Skeletal muscle cell (primary cell): ENCODE data around the gene PLEKHA3.
"Not testable (repeated sequence)": the region's sequence is repeated elsewhere in the genome, so short reads cannot be mapped to it uniquely, and the experiment has no call there.

Experiments
- DNase-seq: peaks from one replicate; pipeline ENCODE4 v3.0.0-alpha.2; 2010; ENCODE audit warnings: low read depth
- H3K4me3 ChIP-seq: 2 replicates; pipeline ENCODE4 v1.5.1; 2011; ENCODE audit warnings: low read depth, mild to moderate bottlenecking, control low read depth, low read length, moderate library complexity

Gene PLEKHA3

GRCh38 chr2:178517496-178517895 lies 37.2 kb downstream of the PLEKHA3 start:
- DNase-seq: no peak
- no peak overlapping the region for H3K4me3 ChIP-seq

DNA sequence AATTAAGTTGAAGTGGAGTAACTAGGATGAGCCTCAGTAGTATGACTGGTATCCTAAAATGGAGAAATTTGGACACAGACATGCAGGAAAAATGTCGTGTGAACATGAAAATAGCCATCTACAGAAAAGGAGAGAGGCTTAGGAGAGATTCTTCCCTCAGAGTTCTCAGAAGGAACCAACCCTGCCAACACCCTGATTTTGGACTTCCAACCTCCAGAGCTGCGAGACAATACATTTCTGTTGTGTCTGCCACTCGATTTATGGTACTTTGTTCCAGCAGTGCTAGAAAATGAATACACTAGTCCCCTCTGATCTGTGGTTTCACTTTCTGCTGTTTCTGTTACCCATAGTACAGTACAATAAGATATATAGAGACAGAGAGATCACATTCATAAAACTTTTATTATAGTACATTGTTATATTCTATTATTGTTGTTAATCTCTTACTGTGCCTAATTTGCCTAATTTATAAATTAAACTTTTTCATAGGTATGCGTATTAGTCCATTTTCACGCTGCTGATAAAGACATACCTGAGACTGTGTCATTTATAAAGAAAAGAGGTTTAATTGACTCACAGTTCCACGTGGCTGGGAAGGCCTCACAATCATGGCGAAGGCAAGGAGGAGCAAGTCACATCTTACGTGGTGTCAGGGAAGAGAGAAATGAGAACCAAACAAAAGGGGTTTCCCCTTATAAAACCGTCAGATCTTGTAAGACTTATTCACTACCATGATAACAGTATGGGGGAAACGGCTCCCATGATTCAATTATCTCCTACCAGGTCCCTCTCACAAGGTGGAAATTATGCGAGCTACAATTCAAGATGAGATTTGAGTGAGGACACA lies 41.3 kb downstream of the PLEKHA3 start:
- no peak for DNase-seq

GRCh38 chr2:178522950-178523595 lies 42.8 kb downstream of the PLEKHA3 start:
- peak overlapping the region; percentile 69 for H3K4me3 ChIP-seq
- DNase-seq: peak; percentile 45

More for the DNA sequence above, 41.3 kb downstream of the PLEKHA3 start:
- no peak overlapping the region for H3K4me3 ChIP-seq

DNA sequence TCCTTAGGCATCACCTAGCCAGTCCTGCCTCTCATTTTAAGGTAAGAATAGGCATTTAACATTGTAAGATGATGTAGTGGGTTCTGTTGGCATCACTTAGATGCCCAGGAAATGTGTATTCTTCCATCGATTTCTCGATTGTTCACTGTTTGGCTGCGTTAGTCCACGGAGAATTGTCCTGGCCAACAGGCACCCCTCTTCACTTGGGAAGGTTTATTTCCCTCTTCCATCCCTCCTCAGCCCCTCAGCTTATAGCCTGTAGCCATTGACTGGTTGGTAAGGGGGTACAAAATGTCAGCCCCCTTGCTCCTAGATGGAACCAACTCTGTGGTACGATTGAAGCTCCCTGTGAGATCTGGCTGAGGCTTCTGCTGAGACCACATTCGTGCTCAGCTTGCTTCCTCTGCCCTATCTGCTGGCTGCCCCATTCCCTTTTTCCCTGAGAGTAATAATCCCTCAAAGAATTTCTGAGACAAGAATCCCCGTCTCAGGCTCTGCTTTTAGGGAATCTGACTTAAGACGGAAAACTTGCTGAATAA lies 43.4 kb downstream of the PLEKHA3 start:
- DNase-seq: no peak

GRCh38 chr2:178525010-178525409 lies 44.8 kb downstream of the PLEKHA3 start:
- not testable (repeated sequence) for DNase-seq, H3K4me3 ChIP-seq

More for the DNA sequence above, 43.4 kb downstream of the PLEKHA3 start:
- H3K4me3 ChIP-seq: peak overlapping the region; percentile 69

DNA sequence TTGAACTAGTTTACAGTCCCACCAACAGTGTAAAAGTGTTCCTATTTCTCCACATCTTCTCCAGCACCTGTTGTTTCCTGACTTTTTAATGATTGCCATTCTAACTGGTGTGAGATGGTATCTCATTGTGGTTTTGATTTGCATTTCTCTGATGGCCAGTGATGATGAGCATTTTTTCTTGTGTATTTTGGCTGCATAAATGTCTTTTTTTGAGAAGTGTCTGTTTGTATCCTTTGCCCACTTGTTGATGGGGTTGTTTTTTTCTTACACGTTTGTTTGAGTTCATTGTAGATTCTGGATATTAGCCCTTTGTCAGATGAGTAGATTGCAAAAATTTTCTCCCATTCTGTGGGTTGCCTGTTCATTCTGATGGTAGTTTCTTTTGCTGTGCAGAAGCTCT lies 45.2 kb downstream of the PLEKHA3 start:
- H3K4me3 ChIP-seq, DNase-seq: not testable (repeated sequence)

DNA sequence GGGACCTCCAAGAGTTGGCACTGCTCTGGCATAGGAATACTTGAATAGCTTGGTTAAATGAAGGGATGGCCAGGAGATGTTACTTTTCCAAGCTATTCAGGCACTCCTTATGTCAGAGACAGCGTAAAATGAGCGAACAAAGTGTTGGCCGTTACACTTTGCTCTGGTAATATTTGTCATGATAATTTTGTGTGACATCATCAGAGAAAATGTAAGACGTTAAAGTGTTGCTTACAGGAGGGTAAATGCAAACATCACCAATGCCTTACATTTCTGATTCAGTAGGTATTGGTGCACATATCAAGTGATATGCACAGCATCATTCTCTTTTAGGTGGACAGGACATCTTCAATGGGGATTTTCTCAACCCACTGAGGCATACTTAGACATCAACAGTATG lies 46.0 kb downstream of the PLEKHA3 start:
- no peak for DNase-seq
- no peak overlapping the region for H3K4me3 ChIP-seq

DNA sequence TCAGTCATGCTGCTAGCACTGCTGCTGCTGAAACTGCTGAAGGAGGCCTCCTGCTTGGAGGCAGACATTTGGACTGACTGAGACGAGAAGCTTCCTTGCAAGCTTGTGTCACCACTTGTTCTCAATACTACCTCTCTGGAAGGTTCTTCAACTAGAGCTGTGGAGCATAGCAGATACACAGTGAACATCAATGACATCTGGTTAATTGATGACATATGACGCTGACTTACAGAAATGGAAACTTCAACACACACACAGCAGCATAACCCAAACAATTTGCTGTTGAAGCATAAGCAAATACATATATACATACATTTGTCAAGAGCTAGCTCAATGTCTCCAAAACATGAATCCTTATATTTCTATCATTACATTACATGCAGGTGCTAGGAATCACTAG lies 47.3 kb downstream of the PLEKHA3 start:
- DNase-seq: no peak
- no peak overlapping the region for H3K4me3 ChIP-seq

DNA sequence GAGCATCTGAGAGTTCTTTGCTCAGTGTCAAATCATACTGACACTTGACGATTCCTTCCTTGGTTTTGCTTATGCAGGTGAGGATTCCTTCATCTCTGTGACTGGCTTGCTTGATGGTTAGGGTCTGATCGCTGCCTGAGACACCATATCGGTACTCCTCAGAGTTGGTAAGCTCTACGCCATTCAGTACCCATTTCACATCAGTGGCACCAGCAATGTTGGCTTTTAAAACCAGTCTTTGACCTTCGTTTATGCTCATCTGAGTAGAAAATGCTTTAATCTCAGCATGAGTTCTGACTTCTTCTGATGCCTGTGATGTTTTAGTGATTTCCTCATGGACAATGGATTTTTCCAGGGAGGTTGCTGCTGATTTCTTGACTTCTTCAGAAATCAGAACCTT lies 48.4 kb downstream of the PLEKHA3 start:
- no peak for DNase-seq
- no peak overlapping the region for H3K4me3 ChIP-seq

- no peak overlapping the region for H3K4me3 ChIP-seq
These were observed 48.9 kb downstream of the PLEKHA3 start for GRCh38 chr2:178529194-178529593.

DNA sequence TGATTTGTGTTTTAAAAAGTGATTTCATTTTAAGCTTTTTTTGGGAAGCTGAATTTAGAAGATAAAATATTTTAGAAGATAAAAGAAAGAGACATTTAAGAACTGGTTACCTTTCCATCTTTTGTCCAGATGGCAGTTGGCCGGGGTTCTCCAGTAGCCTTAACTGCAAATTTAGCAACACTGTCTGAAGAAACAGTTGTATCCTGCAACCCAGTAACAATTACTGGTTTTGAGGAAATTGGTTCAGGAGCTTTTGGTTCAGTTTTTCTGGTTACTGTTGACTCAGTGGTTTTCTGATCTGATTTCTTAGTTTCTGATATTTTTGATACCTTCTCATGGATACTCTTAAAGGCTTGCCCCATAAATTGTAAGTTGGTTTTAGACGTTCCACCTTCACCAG lies 49.9 kb downstream of the PLEKHA3 start:
- no peak for DNase-seq

More at GRCh38 chr2:178529194-178529593, 48.9 kb downstream of the PLEKHA3 start:
- no peak for DNase-seq

GRCh38 chr2:178530625-178531142 lies 50.4 kb downstream of the PLEKHA3 start:
- no peak overlapping the region for H3K4me3 ChIP-seq
- no peak for DNase-seq

More for the DNA sequence above, 49.9 kb downstream of the PLEKHA3 start:
- H3K4me3 ChIP-seq: no peak overlapping the region

GRCh38 chr2:178531168-178531567 lies 50.9 kb downstream of the PLEKHA3 start:
- DNase-seq: no peak
- no peak overlapping the region for H3K4me3 ChIP-seq

GRCh38 chr2:178536037-178536436 lies 55.8 kb downstream of the PLEKHA3 start:
- DNase-seq: no peak
- H3K4me3 ChIP-seq: no peak overlapping the region

- H3K4me3 ChIP-seq: no peak overlapping the region
- no peak for DNase-seq
These were observed 61.9 kb downstream of the PLEKHA3 start for GRCh38 chr2:178542161-178542560.

DNA sequence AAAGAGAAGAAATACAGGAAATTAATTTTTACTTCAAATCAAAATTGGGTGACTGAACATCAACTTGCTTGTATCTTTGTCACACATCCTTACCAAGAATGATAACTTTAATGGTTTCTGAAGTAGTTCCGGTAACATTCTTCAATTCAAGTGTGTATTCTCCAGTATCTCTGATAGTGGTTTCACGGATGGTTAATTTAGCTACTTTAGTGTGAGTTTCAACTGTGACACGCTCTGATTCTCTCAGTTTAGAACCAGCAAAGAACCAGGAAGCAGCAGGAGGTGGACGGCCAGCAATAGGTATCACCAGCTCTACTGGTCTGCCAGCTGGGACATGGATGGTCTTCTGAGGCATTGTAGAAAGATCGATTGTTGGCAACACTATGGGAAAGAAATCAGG lies 62.3 kb downstream of the PLEKHA3 start:
- H3K4me3 ChIP-seq: no peak overlapping the region
- DNase-seq: no peak

GRCh38 chr2:178550352-178550751 lies 70.1 kb downstream of the PLEKHA3 start:
- H3K4me3 ChIP-seq: no peak overlapping the region
- DNase-seq: no peak

- DNase-seq: peak; percentile 79
- H3K4me3 ChIP-seq: no peak overlapping the region
These were observed 72.8 kb downstream of the PLEKHA3 start for GRCh38 chr2:178553047-178553446.
